ENCODE results near the gene LONP2.
"Not testable (repeated sequence)": the region's sequence is repeated elsewhere in the genome, so short reads cannot be mapped to it uniquely, and the experiment has no call there.

LONP2 gene

GRCh38 chr16:48287239-48287638 lies 43.1 kb downstream of the LONP2 start:
- DNase-seq (ENCODE audit: low read depth in 2 of 2) = no peak

GRCh38 chr16:48291303-48291702 lies 47.2 kb downstream of the LONP2 start:
- no peak for DNase-seq (ENCODE audit: low read depth in 2 of 2)

GRCh38 chr16:48291754-48292153 lies 47.7 kb downstream of the LONP2 start:
- DNase-seq (ENCODE audit: low read depth in 2 of 2) = no peak

- no peak for DNase-seq (ENCODE audit: low read depth in 2 of 2)
Observed at GRCh38 chr16:48292452-48292851, 48.4 kb downstream of the LONP2 start.

- no peak for DNase-seq (ENCODE audit: low read depth in 2 of 2)
Observed at GRCh38 chr16:48294724-48295123, 50.6 kb downstream of the LONP2 start.

GRCh38 chr16:48295488-48296281 lies 51.6 kb downstream of the LONP2 start:
- DNase-seq (ENCODE audit: low read depth in 2 of 2) = no peak

GRCh38 chr16:48299471-48299870 lies 55.4 kb downstream of the LONP2 start:
- DNase-seq (ENCODE audit: low read depth in 2 of 2) = no peak

- DNase-seq (ENCODE audit: low read depth in 2 of 2) = no peak
Observed at GRCh38 chr16:48300391-48300856, 56.3 kb downstream of the LONP2 start.

- DNase-seq (ENCODE audit: low read depth in 2 of 2) = no peak
Observed at GRCh38 chr16:48308535-48308934, 64.4 kb downstream of the LONP2 start.

- no peak for DNase-seq (ENCODE audit: low read depth in 2 of 2)
Observed at GRCh38 chr16:48310908-48311641, 67.0 kb downstream of the LONP2 start.

- not testable (repeated sequence) for DNase-seq (ENCODE audit: low read depth in 2 of 2)
Observed at GRCh38 chr16:48313905-48314304, 69.8 kb downstream of the LONP2 start.

- no peak for DNase-seq (ENCODE audit: low read depth in 2 of 2)
Observed at GRCh38 chr16:48317026-48317425, 72.9 kb downstream of the LONP2 start.

GRCh38 chr16:48317614-48318315 lies 73.7 kb downstream of the LONP2 start:
- no peak for DNase-seq (ENCODE audit: low read depth in 2 of 2)

- DNase-seq (ENCODE audit: low read depth in 2 of 2) = no peak
Observed at GRCh38 chr16:48318630-48319029, 74.5 kb downstream of the LONP2 start.

- DNase-seq (ENCODE audit: low read depth in 2 of 2) = no peak
Observed at GRCh38 chr16:48321317-48322036, 77.4 kb downstream of the LONP2 start.

- DNase-seq (ENCODE audit: low read depth in 2 of 2) = no peak
Observed at GRCh38 chr16:48323783-48324775, 80.0 kb downstream of the LONP2 start.

- no peak for DNase-seq (ENCODE audit: low read depth in 2 of 2)
Observed at GRCh38 chr16:48326915-48327314, 82.8 kb downstream of the LONP2 start.

- DNase-seq (ENCODE audit: low read depth in 2 of 2) = no peak
Observed at GRCh38 chr16:48329138-48329537, 85.0 kb downstream of the LONP2 start.

- no peak for DNase-seq (ENCODE audit: low read depth in 2 of 2)
Observed at GRCh38 chr16:48330189-48330840, 86.2 kb downstream of the LONP2 start.

GRCh38 chr16:48330841-48331192 lies 86.7 kb downstream of the LONP2 start:
- no peak for DNase-seq (ENCODE audit: low read depth in 2 of 2)
